Calu3 (cell line): ENCODE measurements around the gene GPR176. TPM values are rescaled to one million over a fixed set of nuclear protein-coding genes. Genes with fewer than 3 reads are reported as not detected.
A peak's percentile ranks its signal among the peaks of the same experiment; 100 is the strongest.

ENCODE experiments used
- BruUV-seq: library from RNA; stranded (reverse); fragments of 400-500 nt; replicated peaks from 2 replicates; lab custom pipeline; 2021; lab: Mats Ljungman, UMichigan
- CTCF ChIA-PET: fragments of 300-600 bp; sonication (Branson Sonifier 250); formaldehyde crosslinking; loops from one replicate; lab custom pipeline; 2022; ENCODE audit warnings: antibody characterized with exemption; lab: Charles Lee
- DNase-seq: peaks from one replicate; pipeline ENCODE4 v3.0.0; 2022
- H3K27ac Mint-ChIP-seq: one replicate; pipeline ENCODE4 v1.8.0; 2022; ENCODE audit warnings: mixed read lengths; ENCODE audit not compliant: unreplicated experiment
- H3K27me3 Mint-ChIP-seq: one replicate; pipeline ENCODE4 v1.8.0; 2022; ENCODE audit warnings: mixed read lengths; ENCODE audit not compliant: unreplicated experiment
- H3K36me3 Mint-ChIP-seq: one replicate; pipeline ENCODE4 v1.8.0; 2022; ENCODE audit warnings: mild to moderate bottlenecking, moderate library complexity, mixed read lengths; ENCODE audit not compliant: insufficient read depth, unreplicated experiment
- H3K4me1 Mint-ChIP-seq: one replicate; pipeline ENCODE4 v1.8.0; 2022; ENCODE audit warnings: mild to moderate bottlenecking, low read depth, mixed read lengths; ENCODE audit not compliant: unreplicated experiment
- H3K4me3 Mint-ChIP-seq: one replicate; pipeline ENCODE4 v1.8.0; 2022; ENCODE audit warnings: mild to moderate bottlenecking, low read depth, moderate library complexity, mixed read lengths; ENCODE audit not compliant: unreplicated experiment
- H3K9me3 Mint-ChIP-seq: one replicate; pipeline ENCODE4 v1.8.0; 2022; ENCODE audit warnings: low read depth, mixed read lengths; ENCODE audit not compliant: unreplicated experiment
- intact Hi-C: fragments of 100-400 bp; cut with micrococcal nuclease; formaldehyde crosslinking; loops from one replicate; pipeline ENCODE4 v1.10.0; 2022; ENCODE audit not compliant: unreplicated experiment
- total RNA-seq: library from RNA; stranded (reverse); gene quantifications from 2 replicates; pipeline ENCODE4 v1.2.3, GENCODE V29; 2022
- TF ChIP-seq, protein P1 (sequence below): fragments of 200-600 bp; IDR thresholded peaks from one replicate; pipeline ENCODE4 v1.8.0; 2022; ENCODE audit warnings: antibody characterized with exemption; ENCODE audit not compliant: unreplicated experiment

GPR176 gene
- total RNA-seq, 1 experiment from 2014 or later = 10.2 TPM

DNA sequence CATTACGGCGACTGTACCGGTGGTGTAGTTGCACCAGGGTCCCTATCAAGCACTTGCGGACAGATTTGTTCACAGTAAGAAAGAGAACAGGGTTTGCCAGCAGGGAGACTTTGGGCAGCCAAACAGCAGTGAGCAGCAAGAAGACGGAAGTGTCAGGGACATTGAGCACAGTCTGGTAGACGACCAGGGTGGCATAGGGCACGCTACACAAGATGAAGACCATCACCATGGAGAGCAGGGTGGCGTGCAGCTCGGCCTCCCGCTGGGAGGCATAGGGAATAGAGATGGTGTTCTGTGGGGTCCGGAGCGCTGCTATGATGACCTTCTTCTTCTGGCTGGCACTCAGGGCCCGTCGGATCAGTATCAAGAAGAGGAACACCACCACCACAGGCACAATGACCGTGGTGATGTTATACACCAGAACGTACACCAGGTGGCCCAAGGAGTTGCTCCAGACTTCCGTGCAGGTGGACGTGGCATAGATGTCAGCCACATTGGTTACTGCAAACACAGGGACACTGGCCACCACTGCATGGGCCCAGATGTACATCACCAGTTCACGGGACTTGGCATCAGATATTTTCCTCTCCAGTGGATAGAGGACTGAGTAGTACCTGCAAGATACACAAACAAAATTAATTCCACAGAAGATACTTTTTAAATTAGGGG is 118.3 kb downstream of the GPR176 start:
- BruUV-seq = no TSS peak
- H3K36me3 Mint-ChIP-seq = no peaks in the 10 kb centered on the region
- no peak overlapping the region for H3K27ac Mint-ChIP-seq
- H3K9me3 Mint-ChIP-seq = no peaks in the 10 kb centered on the region
- peaks cover 8% of the 10 kb centered on the region for H3K4me1 Mint-ChIP-seq
- DNase-seq = peak; percentile 50
- intact Hi-C loops = loop anchor here (1.0 to 5.0 kb wide), 2 partner anchors 74 to 131 kb away; partner anchors contain the start of gene EIF2AK4
- no peak overlapping the region for H3K4me3 Mint-ChIP-seq
- TF ChIP-seq, protein P1, sequence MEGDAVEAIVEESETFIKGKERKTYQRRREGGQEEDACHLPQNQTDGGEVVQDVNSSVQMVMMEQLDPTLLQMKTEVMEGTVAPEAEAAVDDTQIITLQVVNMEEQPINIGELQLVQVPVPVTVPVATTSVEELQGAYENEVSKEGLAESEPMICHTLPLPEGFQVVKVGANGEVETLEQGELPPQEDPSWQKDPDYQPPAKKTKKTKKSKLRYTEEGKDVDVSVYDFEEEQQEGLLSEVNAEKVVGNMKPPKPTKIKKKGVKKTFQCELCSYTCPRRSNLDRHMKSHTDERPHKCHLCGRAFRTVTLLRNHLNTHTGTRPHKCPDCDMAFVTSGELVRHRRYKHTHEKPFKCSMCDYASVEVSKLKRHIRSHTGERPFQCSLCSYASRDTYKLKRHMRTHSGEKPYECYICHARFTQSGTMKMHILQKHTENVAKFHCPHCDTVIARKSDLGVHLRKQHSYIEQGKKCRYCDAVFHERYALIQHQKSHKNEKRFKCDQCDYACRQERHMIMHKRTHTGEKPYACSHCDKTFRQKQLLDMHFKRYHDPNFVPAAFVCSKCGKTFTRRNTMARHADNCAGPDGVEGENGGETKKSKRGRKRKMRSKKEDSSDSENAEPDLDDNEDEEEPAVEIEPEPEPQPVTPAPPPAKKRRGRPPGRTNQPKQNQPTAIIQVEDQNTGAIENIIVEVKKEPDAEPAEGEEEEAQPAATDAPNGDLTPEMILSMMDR = no peak
- H3K27me3 Mint-ChIP-seq = no peaks in the 10 kb centered on the region
- CTCF ChIA-PET = no interaction called here

DNA sequence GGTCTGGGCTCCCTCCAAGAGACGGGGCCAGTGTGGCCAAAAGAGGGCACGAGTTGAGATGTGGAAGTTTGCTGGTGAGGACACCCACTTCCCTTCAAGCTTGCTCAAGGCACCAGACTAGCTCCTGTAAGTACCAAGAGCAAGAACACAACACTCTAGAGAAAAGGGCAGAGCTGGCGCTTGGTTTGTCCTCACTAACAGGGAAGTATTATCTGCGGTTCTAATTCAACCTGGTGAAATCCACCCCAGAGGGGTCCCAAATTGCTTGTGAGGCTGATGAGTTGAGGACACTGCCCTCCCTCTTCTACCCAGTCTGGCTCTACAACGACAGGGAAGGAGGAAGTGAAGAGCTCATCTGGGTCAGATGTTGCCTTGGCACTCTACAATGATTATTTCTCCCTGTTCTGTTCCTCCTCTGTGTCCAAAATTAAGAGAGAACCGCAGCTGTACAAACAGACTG is 120.5 kb downstream of the GPR176 start:
- no peaks in the 10 kb centered on the region for H3K27me3 Mint-ChIP-seq
- intact Hi-C loops = loop anchor here (5.0 kb wide), 1 partner anchor 133 kb away; the partner anchor contains the start of gene EIF2AK4
- no TSS peak for BruUV-seq
- DNase-seq = no peak
- no peaks in the 10 kb centered on the region for H3K36me3 Mint-ChIP-seq
- H3K9me3 Mint-ChIP-seq = no peaks in the 10 kb centered on the region
- CTCF ChIA-PET = no interaction called here
- H3K4me3 Mint-ChIP-seq = no peak overlapping the region
- no peak overlapping the region for H3K27ac Mint-ChIP-seq
- TF ChIP-seq, protein P1 = no peak
- peaks cover 15% of the 10 kb centered on the region for H3K4me1 Mint-ChIP-seq

DNA sequence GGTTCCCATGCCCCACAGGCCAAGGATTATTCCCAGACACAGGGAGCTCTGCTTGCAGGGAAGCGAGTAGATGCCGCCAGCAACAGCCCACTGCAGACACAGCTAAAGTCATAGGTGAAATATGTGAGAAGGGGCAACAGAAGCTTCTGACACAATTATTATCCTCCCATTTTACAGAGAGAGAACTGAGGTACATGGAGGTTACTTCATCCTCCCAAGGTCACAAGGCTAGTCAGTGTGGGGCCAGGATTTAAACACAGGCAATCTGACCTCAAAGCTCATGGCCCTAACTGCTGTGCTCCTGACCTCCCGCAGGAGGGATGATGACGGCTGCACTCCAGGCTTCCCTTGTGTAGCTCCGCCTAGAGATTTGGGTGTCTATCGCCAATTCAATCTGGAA is 121.7 kb downstream of the GPR176 start:
- H3K4me1 Mint-ChIP-seq = peaks cover 9% of the 10 kb centered on the region
- no peaks in the 10 kb centered on the region for H3K36me3 Mint-ChIP-seq
- intact Hi-C loops = no loop called here
- H3K27ac Mint-ChIP-seq = no peak overlapping the region
- DNase-seq = no peak
- BruUV-seq = no TSS peak
- CTCF ChIA-PET = no interaction called here
- no peak overlapping the region for H3K4me3 Mint-ChIP-seq
- H3K9me3 Mint-ChIP-seq = no peaks in the 10 kb centered on the region
- no peaks in the 10 kb centered on the region for H3K27me3 Mint-ChIP-seq
- TF ChIP-seq, protein P1 = no peak

DNA sequence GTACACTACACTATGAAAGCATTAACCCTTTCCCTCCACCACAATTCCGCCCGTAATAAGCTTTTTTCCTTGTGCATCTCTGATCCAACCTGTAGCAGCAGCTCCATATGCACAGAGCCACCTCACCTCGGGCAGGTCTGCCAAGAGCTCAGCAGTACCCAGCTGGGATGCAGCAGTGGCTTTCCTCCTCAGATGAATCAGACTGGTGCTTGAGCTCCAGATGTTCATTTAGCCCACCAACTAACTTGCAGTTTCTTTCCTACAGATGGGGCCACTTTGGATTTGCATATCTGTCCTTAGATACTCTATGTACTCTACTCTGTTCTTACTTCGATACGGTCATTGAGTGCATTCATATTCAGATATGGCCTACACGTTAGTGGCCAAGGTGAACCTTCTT is 122.7 kb downstream of the GPR176 start:
- Mint-ChIP-seq H3K27me3 (no peaks in the 10 kb centered on the region), H3K4me1 (peaks cover 7% of the 10 kb centered on the region), H3K27ac (no peak overlapping the region), H3K4me3 (no peak overlapping the region), H3K36me3 (no peaks in the 10 kb centered on the region), H3K9me3 (no peaks in the 10 kb centered on the region)
- TF ChIP-seq, protein P1 = no peak
- no TSS peak for BruUV-seq
- DNase-seq = no peak
- CTCF ChIA-PET = interaction anchor here (0.6 kb wide), 1 partner anchor 10 kb away, joined by 3 read pairs; no protein-coding TSS in a partner anchor
- intact Hi-C loops = no loop called here
